ENCODE data around the gene MPZL1. TPM values are rescaled to one million over a fixed set of nuclear protein-coding genes. Genes with fewer than 3 reads are reported as not detected.

Gene MPZL1
- total RNA-seq: 42.4 and 64.0 TPM in 2 replicates

DNA sequence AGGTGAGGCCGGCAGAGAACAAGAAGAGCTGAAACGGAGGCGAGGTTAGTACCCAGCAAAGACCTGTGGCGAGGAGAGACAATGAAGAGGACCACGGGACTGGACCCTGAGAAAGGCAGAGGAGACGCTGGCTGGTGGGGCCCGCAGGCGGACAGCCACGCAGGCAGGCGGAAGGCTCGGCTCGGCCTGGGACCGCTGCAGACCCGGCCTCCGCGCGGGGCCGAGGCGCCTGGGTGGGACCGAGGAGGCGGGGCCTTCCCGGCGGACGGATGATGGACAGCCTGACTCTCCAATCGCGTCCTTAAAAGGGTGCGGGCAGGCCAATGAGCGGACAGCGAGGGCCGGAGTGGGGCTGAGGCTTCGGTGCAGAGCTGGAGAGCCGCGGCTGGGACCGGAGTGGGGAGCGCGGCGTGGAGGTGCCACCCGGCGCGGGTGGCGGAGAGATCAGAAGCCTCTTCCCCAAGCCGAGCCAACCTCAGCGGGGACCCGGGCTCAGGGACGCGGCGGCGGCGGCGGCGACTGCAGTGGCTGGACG, at the start of gene MPZL1:
Gene MPZL1, plus strand, starts transcription at position 366 of the 535 bp plus-strand sequence. CDS start 170 bp downstream, outside the sequence.

Other genes starting within 250 kb of the MPZL1 start
- not detected in 2 replicates for gene CD247, start 203.5 kb upstream of the MPZL1 start, total RNA-seq
- 82.6 and 92.8 TPM in 2 replicates for gene CREG1, start 168.2 kb upstream of the MPZL1 start, total RNA-seq
- not detected in 2 replicates for gene RCSD1, start 91.8 kb upstream of the MPZL1 start, total RNA-seq
- not detected in 2 replicates for gene ADCY10, start 192.2 kb downstream of the MPZL1 start, total RNA-seq
- 25.1 and 30.3 TPM in 2 replicates for gene DCAF6, start 214.7 kb downstream of the MPZL1 start, total RNA-seq
- 33.6 and 46.0 TPM in 2 replicates for gene MPC2, start 215.1 kb downstream of the MPZL1 start, total RNA-seq